Activated naive CD4-positive, alpha-beta T cell treated with anti-CD3 and anti-CD28 coated beads for 36 hours (primary cell): ENCODE data around the gene CPLX3. TPM values are rescaled to one million over a fixed set of nuclear protein-coding genes. Genes with fewer than 3 reads are reported as not detected.

Experiments
- CTCF ChIA-PET: fragments of 350-600 bp; sonication (Branson Sonifier 250); formaldehyde crosslinking; loops from one replicate; lab custom pipeline; 2021; ENCODE audit warnings: antibody characterized with exemption; lab: Charles Lee
- DNase-seq: peaks from one replicate; pipeline ENCODE4 v3.0.0-alpha.2; 2020
- H3K27ac Mint-ChIP-seq: one replicate; pipeline ENCODE4 v1.8.0; 2021; ENCODE audit warnings: mild to moderate bottlenecking, mixed read lengths
- H3K27me3 Mint-ChIP-seq: one replicate; pipeline ENCODE4 v1.8.0; 2021; ENCODE audit warnings: low read depth, mixed read lengths
- H3K36me3 Mint-ChIP-seq: one replicate; pipeline ENCODE4 v1.8.0; 2021; ENCODE audit warnings: low read depth, mixed read lengths
- H3K4me1 Mint-ChIP-seq: one replicate; pipeline ENCODE4 v1.8.0; 2021; ENCODE audit warnings: low read depth, mixed read lengths
- H3K4me3 Mint-ChIP-seq: one replicate; pipeline ENCODE4 v1.8.0; 2021; ENCODE audit warnings: mild to moderate bottlenecking, moderate library complexity, mixed read lengths
- H3K9me3 Mint-ChIP-seq: one replicate; pipeline ENCODE4 v1.8.0; 2021; ENCODE audit warnings: mixed read lengths
- intact Hi-C: fragments of 100-400 bp; cut with micrococcal nuclease; formaldehyde crosslinking; loops from one replicate; pipeline ENCODE4 v1.15.1; 2023
- total RNA-seq, 2 experiments: library from RNA; stranded (reverse); gene quantifications; one replicate each; pipeline ENCODE4 v1.2.3, GENCODE V29; 2021

The CPLX3 gene
- total RNA-seq, 2 experiments from 2014 or later: not detected

GRCh38 chr15:74798388-74799254 is 27.8 kb upstream of the CPLX3 start:
- no peak overlapping the region for H3K4me3 Mint-ChIP-seq
- H3K4me1 Mint-ChIP-seq: peaks cover 61% of the 10 kb centered on the region
- intact Hi-C loops: no loop called here

GRCh38 chr15:74799255-74799855 is 27.1 kb upstream of the CPLX3 start:
- CTCF ChIA-PET: interaction anchor here (0.7 to 29.5 kb wide), 15 partner anchors 10 to 167 kb away, joined by 3 to 1193 read pairs (median 4); partner anchors contain the start of genes CPLX3, CSK and LMAN1L
- Mint-ChIP-seq H3K9me3 (no peaks in the 10 kb centered on the region), H3K4me3 (no peak overlapping the region), H3K27me3 (no peaks in the 10 kb centered on the region), H3K36me3 (peaks cover 59% of the 10 kb centered on the region), H3K27ac (peak overlapping the region; percentile 95), H3K4me1 (peaks cover 60% of the 10 kb centered on the region)
- intact Hi-C loops: no loop called here
- DNase-seq: peak; percentile 68

More at GRCh38 chr15:74798388-74799254, 27.8 kb upstream of the CPLX3 start:
- Mint-ChIP-seq H3K9me3 (no peaks in the 10 kb centered on the region), H3K27me3 (no peaks in the 10 kb centered on the region), H3K27ac (peak overlapping the region; percentile 95), H3K36me3 (peaks cover 52% of the 10 kb centered on the region)
- CTCF ChIA-PET: interaction anchor here (0.6 to 29.5 kb wide), 6 partner anchors 11 to 153 kb away, joined by 4 to 1193 read pairs (median 6); partner anchors contain the start of genes CPLX3 and CSK
- no peak for DNase-seq

GRCh38 chr15:74799856-74800558 is 26.4 kb upstream of the CPLX3 start:
- CTCF ChIA-PET: interaction anchor here (0.7 to 29.5 kb wide), 16 partner anchors 9 to 168 kb away, joined by 3 to 1193 read pairs (median 4); partner anchors contain the start of genes CPLX3, CSK and LMAN1L
- Mint-ChIP-seq H3K36me3 (peaks cover 61% of the 10 kb centered on the region), H3K27ac (peak overlapping the region; percentile 95), H3K27me3 (no peaks in the 10 kb centered on the region), H3K4me1 (peaks cover 56% of the 10 kb centered on the region), H3K9me3 (no peaks in the 10 kb centered on the region), H3K4me3 (peak overlapping the region; percentile 46)
- intact Hi-C loops: loop anchor here (1.0 to 2.0 kb wide), 5 partner anchors 12 to 150 kb away; no protein-coding TSS in a partner anchor
- peak; percentile 94 for DNase-seq

DNA sequence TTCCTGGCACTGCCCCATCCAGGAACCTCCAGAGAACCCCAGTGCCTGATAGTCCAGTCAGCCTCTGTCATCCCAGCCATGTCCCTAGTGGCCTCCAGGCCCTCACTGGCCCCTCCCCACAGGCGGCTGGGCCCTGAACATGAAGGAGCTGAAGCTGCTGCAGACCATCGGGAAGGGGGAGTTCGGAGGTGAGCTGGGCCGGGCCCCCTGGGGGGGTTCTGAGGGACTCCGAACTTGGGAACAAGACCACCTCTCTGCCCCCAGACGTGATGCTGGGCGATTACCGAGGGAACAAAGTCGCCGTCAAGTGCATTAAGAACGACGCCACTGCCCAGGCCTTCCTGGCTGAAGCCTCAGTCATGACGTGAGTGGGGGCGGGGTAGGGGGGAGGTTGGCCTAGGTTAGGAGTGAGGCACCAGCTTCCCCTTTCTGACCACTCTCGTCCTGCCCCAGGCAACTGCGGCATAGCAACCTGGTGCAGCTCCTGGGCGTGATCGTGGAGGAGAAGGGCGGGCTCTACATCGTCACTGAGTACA is 25.8 kb upstream of the CPLX3 start:
- Mint-ChIP-seq H3K4me3 (no peak overlapping the region), H3K36me3 (peaks cover 59% of the 10 kb centered on the region), H3K9me3 (no peaks in the 10 kb centered on the region), H3K27me3 (no peaks in the 10 kb centered on the region), H3K27ac (peak overlapping the region; percentile 95), H3K4me1 (peaks cover 50% of the 10 kb centered on the region)
- no peak for DNase-seq
- CTCF ChIA-PET: interaction anchor here (0.6 to 29.5 kb wide), 7 partner anchors 12 to 169 kb away, joined by 3 to 1193 read pairs (median 4); partner anchors contain the start of genes CSK and LMAN1L
- intact Hi-C loops: loop anchor here (1.0 to 2.0 kb wide), 5 partner anchors 12 to 150 kb away; no protein-coding TSS in a partner anchor

- Mint-ChIP-seq H3K4me3 (no peak overlapping the region), H3K27me3 (no peaks in the 10 kb centered on the region), H3K9me3 (no peaks in the 10 kb centered on the region), H3K27ac (peak overlapping the region; percentile 48), H3K36me3 (peaks cover 54% of the 10 kb centered on the region), H3K4me1 (peaks cover 45% of the 10 kb centered on the region)
- CTCF ChIA-PET: interaction anchor here (1.6 to 29.5 kb wide), 2 partner anchors 23 to 169 kb away, joined by 5 to 1193 read pairs; partner anchors contain the start of gene CSK
- intact Hi-C loops: loop anchor here (2.0 kb wide), 1 partner anchor 33 kb away; no protein-coding TSS in a partner anchor
- no peak for DNase-seq
Observed at GRCh38 chr15:74801311-74801997, 25.0 kb upstream of the CPLX3 start.

DNA sequence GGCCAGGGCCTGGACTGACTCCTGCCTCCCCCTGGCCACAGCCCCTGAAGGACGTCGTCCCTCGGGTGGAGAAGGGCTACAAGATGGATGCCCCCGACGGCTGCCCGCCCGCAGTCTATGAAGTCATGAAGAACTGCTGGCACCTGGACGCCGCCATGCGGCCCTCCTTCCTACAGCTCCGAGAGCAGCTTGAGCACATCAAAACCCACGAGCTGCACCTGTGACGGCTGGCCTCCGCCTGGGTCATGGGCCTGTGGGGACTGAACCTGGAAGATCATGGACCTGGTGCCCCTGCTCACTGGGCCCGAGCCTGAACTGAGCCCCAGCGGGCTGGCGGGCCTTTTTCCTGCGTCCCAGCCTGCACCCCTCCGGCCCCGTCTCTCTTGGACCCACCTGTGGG is 24.1 kb upstream of the CPLX3 start:
- H3K36me3 Mint-ChIP-seq: peaks cover 54% of the 10 kb centered on the region
- no peak for DNase-seq
- CTCF ChIA-PET: interaction anchor here (0.6 to 29.5 kb wide), 2 partner anchors 24 to 110 kb away, joined by 4 to 1193 read pairs; partner anchors contain the start of gene CSK

GRCh38 chr15:74802862-74803447 is 23.5 kb upstream of the CPLX3 start:
- Mint-ChIP-seq H3K4me3 (no peak overlapping the region), H3K36me3 (peaks cover 50% of the 10 kb centered on the region), H3K4me1 (peaks cover 43% of the 10 kb centered on the region), H3K27ac (peak overlapping the region; percentile 68), H3K27me3 (no peaks in the 10 kb centered on the region), H3K9me3 (no peaks in the 10 kb centered on the region)
- CTCF ChIA-PET: interaction anchor here (29.5 kb wide), 1 partner anchor 24 kb away, joined by 1193 read pairs; the partner anchor contains the start of gene CSK
- intact Hi-C loops: no loop called here
- no peak for DNase-seq

More for the DNA sequence above, 24.1 kb upstream of the CPLX3 start:
- no peaks in the 10 kb centered on the region for H3K9me3 Mint-ChIP-seq
- H3K27ac Mint-ChIP-seq: no peak overlapping the region
- H3K4me3 Mint-ChIP-seq: no peak overlapping the region
- H3K27me3 Mint-ChIP-seq: no peaks in the 10 kb centered on the region
- peaks cover 45% of the 10 kb centered on the region for H3K4me1 Mint-ChIP-seq
- intact Hi-C loops: no loop called here

DNA sequence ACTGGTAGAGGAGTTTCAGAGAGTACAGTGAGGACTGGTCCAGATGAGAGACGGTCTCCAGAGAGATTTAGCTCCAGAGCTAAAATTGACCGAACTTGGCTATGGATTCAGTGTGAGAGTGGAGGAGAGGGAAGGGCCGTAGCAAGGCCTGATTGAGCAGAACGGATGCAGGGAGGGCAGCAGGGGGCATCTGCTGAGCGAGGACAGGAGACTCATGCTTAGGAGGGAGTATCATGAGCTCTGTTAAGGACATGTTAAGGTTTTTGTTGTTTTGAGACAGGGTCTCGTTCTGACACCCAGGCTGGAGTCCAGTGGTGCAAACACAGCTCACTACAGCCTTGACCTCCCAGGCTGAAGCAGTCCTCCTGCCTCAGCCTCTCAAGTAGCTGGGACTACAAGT is 21.5 kb upstream of the CPLX3 start:
- peaks cover 36% of the 10 kb centered on the region for H3K36me3 Mint-ChIP-seq
- peak overlapping the region; percentile 68 for H3K27ac Mint-ChIP-seq
- intact Hi-C loops: no loop called here
- CTCF ChIA-PET: interaction anchor here (1.4 to 29.5 kb wide), 4 partner anchors 11 to 170 kb away, joined by 5 to 1193 read pairs (median 12); partner anchors contain the start of gene CSK
- H3K4me1 Mint-ChIP-seq: peaks cover 31% of the 10 kb centered on the region
- DNase-seq: no peak
- H3K27me3 Mint-ChIP-seq: no peaks in the 10 kb centered on the region
- H3K9me3 Mint-ChIP-seq: no peaks in the 10 kb centered on the region
- no peak overlapping the region for H3K4me3 Mint-ChIP-seq

- peak overlapping the region; percentile 33 for H3K27ac Mint-ChIP-seq
- intact Hi-C loops: no loop called here
- peaks cover 20% of the 10 kb centered on the region for H3K36me3 Mint-ChIP-seq
- no peak overlapping the region for H3K4me3 Mint-ChIP-seq
- no peaks in the 10 kb centered on the region for H3K27me3 Mint-ChIP-seq
- H3K9me3 Mint-ChIP-seq: no peaks in the 10 kb centered on the region
- H3K4me1 Mint-ChIP-seq: peaks cover 27% of the 10 kb centered on the region
- CTCF ChIA-PET: interaction anchor here (0.6 to 5.4 kb wide), 7 partner anchors 14 to 74 kb away, joined by 3 to 32 read pairs (median 6); partner anchors contain the start of gene CPLX3
- no peak for DNase-seq
Observed at GRCh38 chr15:74807282-74807681, 19.1 kb upstream of the CPLX3 start.

DNA sequence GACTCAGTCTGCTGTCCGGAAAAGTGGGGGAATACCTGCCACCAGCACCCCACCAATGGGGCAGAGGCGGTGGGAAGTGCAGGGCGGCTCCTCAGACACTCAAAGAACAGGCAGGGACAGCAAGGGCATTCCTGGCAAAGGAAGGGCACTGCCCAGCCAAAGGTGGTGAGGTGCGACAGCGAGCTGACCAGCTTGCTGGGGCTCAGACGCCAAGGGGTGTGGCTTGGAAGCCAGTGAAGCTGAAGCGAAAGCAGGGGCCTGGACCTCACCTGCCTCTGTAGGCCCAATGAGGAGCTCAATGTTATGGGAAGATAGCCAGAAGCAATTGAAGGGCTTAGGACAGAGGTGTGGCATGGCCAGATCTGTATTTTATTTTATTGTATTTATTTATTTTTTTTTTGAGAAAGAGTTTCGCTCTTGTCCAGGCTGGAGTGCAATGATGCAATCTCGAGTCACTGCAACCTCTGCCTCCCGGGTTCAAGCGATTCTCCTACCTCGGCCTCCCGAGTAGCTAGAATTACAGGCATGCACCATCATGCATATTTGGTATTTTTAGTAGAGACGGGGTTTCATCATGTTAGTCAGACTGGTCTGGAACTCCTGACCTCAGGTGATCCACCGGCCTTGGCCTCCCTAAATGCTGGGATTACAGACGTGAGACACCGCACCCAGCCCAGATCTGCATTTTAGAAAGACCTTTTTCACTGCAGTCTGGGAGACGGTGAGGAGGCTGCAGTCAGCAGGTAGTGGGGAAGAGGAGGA is 18.2 kb upstream of the CPLX3 start:
- CTCF ChIA-PET: interaction anchor here (0.6 to 5.4 kb wide), 12 partner anchors 9 to 174 kb away, joined by 3 to 32 read pairs (median 4); partner anchors contain the start of gene CPLX3
- DNase-seq: no peak
- H3K36me3 Mint-ChIP-seq: peaks cover 15% of the 10 kb centered on the region
- peak overlapping the region; percentile 2 for H3K27ac Mint-ChIP-seq
- no peak overlapping the region for H3K4me3 Mint-ChIP-seq
- H3K27me3 Mint-ChIP-seq: no peaks in the 10 kb centered on the region
- H3K4me1 Mint-ChIP-seq: peaks cover 27% of the 10 kb centered on the region
- intact Hi-C loops: no loop called here
- H3K9me3 Mint-ChIP-seq: no peaks in the 10 kb centered on the region
